NB4 (cell line): ENCODE data around the gene HADHA.

ENCODE experiments used
- DNase-seq: peaks from one replicate; pipeline ENCODE4 v3.0.0; 2010; ENCODE audit warnings: low read depth
- H3K4me3 ChIP-seq: one replicate; pipeline ENCODE4 v1.5.1; 2011; ENCODE audit warnings: mild to moderate bottlenecking, low read depth, low read length, moderate library complexity
- MYC ChIP-seq: IDR thresholded peaks from 2 replicates; pipeline ENCODE4 v1.6.1; 2011; ENCODE audit warnings: low read depth, low read length
- POLR2A ChIP-seq: IDR thresholded peaks from 2 replicates; pipeline ENCODE4 v1.6.1; 2011; ENCODE audit warnings: mild to moderate bottlenecking; ENCODE audit not compliant: insufficient read length; ENCODE audit errors: extremely low read depth
- TF ChIP-seq, protein P1 (sequence below): IDR thresholded peaks from one replicate; pipeline ENCODE4 v1.5.1; 2012; ENCODE audit warnings: low read depth, low read length
- TF ChIP-seq, protein P2 (sequence below): IDR thresholded peaks from 2 replicates; pipeline ENCODE4 v1.6.1; 2011; ENCODE audit warnings: low read depth, low read length

HADHA gene

DNA sequence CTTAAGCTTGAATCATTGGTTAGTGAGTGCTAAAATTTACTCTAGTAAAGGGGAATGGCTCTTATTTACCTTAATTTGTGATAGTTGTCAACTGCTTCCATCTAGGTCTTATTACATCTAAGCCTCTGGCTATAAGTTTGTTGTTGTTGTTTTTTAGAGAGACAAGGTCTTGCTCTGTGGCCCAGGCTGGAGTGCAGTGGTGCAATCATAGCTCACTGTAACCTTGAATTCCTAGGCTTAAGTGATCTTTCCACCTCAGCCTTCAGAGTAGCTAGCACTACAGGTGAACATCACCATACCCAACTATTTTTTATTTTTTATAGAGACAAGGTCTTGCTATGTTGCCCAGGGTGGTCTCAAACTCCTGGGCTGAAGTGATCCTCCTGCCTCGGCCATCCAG, 6.6 kb downstream of the HADHA start:
- TF ChIP-seq, protein P1, sequence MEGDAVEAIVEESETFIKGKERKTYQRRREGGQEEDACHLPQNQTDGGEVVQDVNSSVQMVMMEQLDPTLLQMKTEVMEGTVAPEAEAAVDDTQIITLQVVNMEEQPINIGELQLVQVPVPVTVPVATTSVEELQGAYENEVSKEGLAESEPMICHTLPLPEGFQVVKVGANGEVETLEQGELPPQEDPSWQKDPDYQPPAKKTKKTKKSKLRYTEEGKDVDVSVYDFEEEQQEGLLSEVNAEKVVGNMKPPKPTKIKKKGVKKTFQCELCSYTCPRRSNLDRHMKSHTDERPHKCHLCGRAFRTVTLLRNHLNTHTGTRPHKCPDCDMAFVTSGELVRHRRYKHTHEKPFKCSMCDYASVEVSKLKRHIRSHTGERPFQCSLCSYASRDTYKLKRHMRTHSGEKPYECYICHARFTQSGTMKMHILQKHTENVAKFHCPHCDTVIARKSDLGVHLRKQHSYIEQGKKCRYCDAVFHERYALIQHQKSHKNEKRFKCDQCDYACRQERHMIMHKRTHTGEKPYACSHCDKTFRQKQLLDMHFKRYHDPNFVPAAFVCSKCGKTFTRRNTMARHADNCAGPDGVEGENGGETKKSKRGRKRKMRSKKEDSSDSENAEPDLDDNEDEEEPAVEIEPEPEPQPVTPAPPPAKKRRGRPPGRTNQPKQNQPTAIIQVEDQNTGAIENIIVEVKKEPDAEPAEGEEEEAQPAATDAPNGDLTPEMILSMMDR, result no peak
- TF ChIP-seq, protein P2, sequence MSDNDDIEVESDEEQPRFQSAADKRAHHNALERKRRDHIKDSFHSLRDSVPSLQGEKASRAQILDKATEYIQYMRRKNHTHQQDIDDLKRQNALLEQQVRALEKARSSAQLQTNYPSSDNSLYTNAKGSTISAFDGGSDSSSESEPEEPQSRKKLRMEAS, result no peak
- H3K4me3 ChIP-seq, result no peak overlapping the region
- no peak for DNase-seq

DNA sequence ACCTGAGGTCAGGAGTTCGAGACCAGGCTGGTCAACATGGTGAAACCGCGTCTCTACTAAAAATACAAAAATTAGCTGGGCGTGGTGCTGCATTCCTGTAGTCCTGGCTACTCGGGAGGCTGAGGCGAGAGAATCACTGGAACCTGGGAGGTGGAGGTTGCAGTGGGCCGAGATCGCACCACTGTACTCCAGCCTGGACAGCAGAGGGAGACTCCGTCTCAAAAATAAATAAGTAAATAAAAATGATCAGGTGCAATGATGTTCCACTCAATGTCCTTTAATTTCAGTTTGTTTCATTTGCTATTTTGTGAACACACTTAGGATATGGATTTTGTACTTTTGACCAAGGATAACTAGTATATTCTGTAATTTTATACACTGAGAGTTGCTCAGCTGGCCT, 9.3 kb downstream of the HADHA start:
- no peak overlapping the region for H3K4me3 ChIP-seq
- DNase-seq, result peak; percentile 15
- TF ChIP-seq, protein P1, result no peak
- TF ChIP-seq POLR2A, result no peak
- no peak for TF ChIP-seq MYC
- TF ChIP-seq, protein P2, result no peak

DNA sequence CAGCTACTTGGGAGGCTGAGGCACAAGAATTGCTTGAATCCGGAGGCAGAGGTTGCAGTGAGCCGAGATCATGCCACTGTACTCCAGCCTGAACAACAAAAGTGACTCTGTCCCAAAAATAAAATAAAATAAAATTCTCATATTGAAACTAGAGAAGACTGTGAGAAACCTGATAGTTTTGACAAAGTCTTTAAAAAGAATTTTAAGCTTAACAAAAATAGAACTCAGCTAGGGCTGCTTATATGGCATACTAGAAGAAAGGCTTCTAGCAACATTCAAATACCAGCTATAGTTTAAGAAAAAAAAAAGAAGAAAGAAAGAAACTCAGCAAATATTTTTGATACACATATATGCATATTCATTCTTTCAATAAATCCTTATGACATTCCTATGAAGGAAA, 13.6 kb downstream of the HADHA start:
- H3K4me3 ChIP-seq, result no peak overlapping the region
- DNase-seq, result no peak
- TF ChIP-seq, protein P2, result no peak

DNA sequence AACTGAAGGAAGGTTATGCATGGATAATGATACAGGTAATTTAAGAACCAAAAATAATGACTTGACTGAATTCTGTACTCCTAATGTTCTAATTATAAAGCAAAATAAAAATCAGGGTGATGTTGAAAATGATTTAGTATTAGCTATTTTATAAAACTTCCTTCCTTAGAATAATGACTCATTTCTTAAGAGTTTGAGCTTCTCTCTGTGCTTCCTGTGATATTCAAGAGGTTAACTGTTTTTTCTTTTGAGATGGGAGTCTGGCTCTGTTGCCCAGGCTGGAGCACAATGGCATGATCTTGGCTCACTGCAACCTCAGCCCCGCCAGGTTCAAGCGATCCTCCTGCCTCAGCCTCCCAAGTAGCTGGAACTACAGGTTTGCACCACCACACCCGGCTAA, 14.8 kb downstream of the HADHA start:
- TF ChIP-seq, protein P1, result no peak
- TF ChIP-seq, protein P2, result no peak
- no peak for TF ChIP-seq POLR2A
- no peak for TF ChIP-seq MYC
- H3K4me3 ChIP-seq, result no peak overlapping the region
- DNase-seq, result no peak

DNA sequence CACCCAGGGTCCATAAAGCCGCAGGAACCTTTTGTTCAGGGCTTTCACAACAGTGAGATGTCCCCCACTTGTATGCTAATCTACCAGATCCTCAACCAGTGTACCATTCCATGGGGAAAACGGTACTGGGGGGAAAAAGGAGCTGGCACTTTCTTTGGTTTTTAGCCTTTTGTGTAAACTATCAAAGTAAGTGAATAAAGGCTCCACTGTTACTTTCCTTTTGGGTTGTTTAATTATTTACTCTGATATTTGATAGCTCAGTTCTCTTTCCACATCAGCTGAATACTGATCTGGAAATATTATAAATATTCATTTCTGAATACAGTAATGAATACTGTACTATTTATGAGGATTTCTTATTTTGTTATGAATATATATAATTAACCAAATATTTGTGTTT, 20.3 kb downstream of the HADHA start:
- no peak overlapping the region for H3K4me3 ChIP-seq
- TF ChIP-seq POLR2A (no peak), MYC (no peak)
- TF ChIP-seq, protein P1, result no peak
- TF ChIP-seq, protein P2, result no peak
- no peak for DNase-seq

DNA sequence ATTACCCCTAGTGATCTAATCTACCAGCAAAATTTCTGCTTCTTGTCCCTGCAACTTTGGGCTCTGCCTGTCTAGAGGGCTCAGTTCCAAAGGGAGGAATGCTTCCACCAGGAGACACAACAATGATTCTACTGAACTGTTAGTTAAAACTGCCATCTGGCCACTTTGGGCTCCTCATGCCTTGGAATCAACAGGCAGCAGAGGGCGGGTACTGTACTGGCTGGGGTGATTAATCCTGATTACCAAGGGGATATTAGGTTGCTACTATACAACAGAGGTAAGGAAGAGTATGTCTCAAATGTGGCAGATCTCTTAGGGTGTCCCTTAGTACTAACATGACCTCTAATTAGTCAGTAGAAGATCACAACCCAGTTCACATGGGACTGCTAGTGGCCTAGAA, 21.4 kb downstream of the HADHA start:
- no peak overlapping the region for H3K4me3 ChIP-seq
- DNase-seq, result no peak
- TF ChIP-seq, protein P2, result no peak
- TF ChIP-seq MYC, result no peak
- TF ChIP-seq, protein P1, result no peak
- no peak for TF ChIP-seq POLR2A
